Calu3 (cell line): ENCODE data around the gene S1PR4. TPM values are rescaled to one million over a fixed set of nuclear protein-coding genes. Genes with fewer than 3 reads are reported as not detected.

Experiments
- BruUV-seq: library from RNA; stranded (reverse); fragments of 400-500 nt; replicated peaks from 2 replicates; lab custom pipeline; 2021; lab: Mats Ljungman, UMichigan
- CTCF ChIA-PET: fragments of 300-600 bp; sonication (Branson Sonifier 250); formaldehyde crosslinking; loops from one replicate; lab custom pipeline; 2022; ENCODE audit warnings: antibody characterized with exemption; lab: Charles Lee
- DNase-seq: peaks from one replicate; pipeline ENCODE4 v3.0.0; 2022
- H3K27ac Mint-ChIP-seq: one replicate; pipeline ENCODE4 v1.8.0; 2022; ENCODE audit warnings: mixed read lengths; ENCODE audit not compliant: unreplicated experiment
- H3K27me3 Mint-ChIP-seq: one replicate; pipeline ENCODE4 v1.8.0; 2022; ENCODE audit warnings: mixed read lengths; ENCODE audit not compliant: unreplicated experiment
- H3K36me3 Mint-ChIP-seq: one replicate; pipeline ENCODE4 v1.8.0; 2022; ENCODE audit warnings: mild to moderate bottlenecking, moderate library complexity, mixed read lengths; ENCODE audit not compliant: insufficient read depth, unreplicated experiment
- H3K4me1 Mint-ChIP-seq: one replicate; pipeline ENCODE4 v1.8.0; 2022; ENCODE audit warnings: mild to moderate bottlenecking, low read depth, mixed read lengths; ENCODE audit not compliant: unreplicated experiment
- H3K4me3 Mint-ChIP-seq: one replicate; pipeline ENCODE4 v1.8.0; 2022; ENCODE audit warnings: mild to moderate bottlenecking, low read depth, moderate library complexity, mixed read lengths; ENCODE audit not compliant: unreplicated experiment
- H3K9me3 Mint-ChIP-seq: one replicate; pipeline ENCODE4 v1.8.0; 2022; ENCODE audit warnings: low read depth, mixed read lengths; ENCODE audit not compliant: unreplicated experiment
- intact Hi-C: fragments of 100-400 bp; cut with micrococcal nuclease; formaldehyde crosslinking; loops from one replicate; pipeline ENCODE4 v1.10.0; 2022; ENCODE audit not compliant: unreplicated experiment
- total RNA-seq: library from RNA; stranded (reverse); gene quantifications from 2 replicates; pipeline ENCODE4 v1.2.3, GENCODE V29; 2022
- TF ChIP-seq, protein P1 (sequence below): fragments of 200-600 bp; IDR thresholded peaks from one replicate; pipeline ENCODE4 v1.8.0; 2022; ENCODE audit warnings: antibody characterized with exemption; ENCODE audit not compliant: unreplicated experiment

S1PR4 gene
- total RNA-seq, 1 experiment from 2014 or later = not detected

DNA sequence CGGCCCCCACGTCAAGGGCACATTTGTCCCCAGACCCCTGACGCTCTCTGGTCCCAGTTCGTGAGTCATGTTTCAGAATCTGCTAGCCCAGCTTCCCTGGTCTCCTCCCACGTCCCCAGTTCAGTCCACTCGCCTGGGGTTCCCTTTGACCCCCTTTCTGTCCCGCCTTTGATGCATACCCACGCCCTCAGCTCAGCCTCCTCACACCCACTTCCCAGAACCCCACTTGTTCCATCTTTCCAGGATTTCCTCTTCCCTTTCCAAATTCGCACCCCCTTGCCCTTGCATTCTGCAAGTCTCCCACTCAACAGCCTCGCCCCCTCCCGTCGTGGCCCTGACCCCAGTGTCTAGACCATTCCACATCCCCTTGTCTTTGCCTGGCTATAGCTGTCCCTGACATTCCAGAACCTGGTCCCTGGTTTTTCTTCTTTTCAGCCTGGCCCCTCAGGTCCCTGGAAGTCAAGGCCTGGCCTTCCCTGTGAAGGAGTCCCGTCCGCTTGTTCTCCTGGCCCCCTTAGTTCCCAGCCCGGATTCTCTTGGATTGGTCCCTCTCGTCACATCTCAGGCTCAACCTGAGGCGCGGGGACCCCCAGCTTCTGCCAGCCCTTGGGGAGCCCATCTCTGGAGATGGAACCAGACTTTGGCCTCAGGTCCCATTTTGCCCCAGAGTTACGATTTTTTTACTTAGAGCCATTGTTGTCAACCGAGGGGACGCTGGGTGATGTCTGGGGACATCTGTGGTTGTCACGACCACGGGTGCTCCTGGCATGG is 8.5 kb downstream of the S1PR4 start:
- no peaks in the 10 kb centered on the region for H3K27me3 Mint-ChIP-seq
- intact Hi-C loops = no loop called here
- peaks cover 17% of the 10 kb centered on the region for H3K4me1 Mint-ChIP-seq
- H3K27ac Mint-ChIP-seq = peak overlapping the region; percentile 90
- H3K36me3 Mint-ChIP-seq = peaks cover 21% of the 10 kb centered on the region
- H3K9me3 Mint-ChIP-seq = no peaks in the 10 kb centered on the region
- CTCF ChIA-PET = interaction anchor here (0.6 kb wide), 1 partner anchor 56 kb away, joined by 3 read pairs; no protein-coding TSS in a partner anchor
- TF ChIP-seq, protein P1, sequence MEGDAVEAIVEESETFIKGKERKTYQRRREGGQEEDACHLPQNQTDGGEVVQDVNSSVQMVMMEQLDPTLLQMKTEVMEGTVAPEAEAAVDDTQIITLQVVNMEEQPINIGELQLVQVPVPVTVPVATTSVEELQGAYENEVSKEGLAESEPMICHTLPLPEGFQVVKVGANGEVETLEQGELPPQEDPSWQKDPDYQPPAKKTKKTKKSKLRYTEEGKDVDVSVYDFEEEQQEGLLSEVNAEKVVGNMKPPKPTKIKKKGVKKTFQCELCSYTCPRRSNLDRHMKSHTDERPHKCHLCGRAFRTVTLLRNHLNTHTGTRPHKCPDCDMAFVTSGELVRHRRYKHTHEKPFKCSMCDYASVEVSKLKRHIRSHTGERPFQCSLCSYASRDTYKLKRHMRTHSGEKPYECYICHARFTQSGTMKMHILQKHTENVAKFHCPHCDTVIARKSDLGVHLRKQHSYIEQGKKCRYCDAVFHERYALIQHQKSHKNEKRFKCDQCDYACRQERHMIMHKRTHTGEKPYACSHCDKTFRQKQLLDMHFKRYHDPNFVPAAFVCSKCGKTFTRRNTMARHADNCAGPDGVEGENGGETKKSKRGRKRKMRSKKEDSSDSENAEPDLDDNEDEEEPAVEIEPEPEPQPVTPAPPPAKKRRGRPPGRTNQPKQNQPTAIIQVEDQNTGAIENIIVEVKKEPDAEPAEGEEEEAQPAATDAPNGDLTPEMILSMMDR = no peak
- H3K4me3 Mint-ChIP-seq = peak overlapping the region; percentile 93
- no peak for DNase-seq
- BruUV-seq = TSS peak; percentile 29

DNA sequence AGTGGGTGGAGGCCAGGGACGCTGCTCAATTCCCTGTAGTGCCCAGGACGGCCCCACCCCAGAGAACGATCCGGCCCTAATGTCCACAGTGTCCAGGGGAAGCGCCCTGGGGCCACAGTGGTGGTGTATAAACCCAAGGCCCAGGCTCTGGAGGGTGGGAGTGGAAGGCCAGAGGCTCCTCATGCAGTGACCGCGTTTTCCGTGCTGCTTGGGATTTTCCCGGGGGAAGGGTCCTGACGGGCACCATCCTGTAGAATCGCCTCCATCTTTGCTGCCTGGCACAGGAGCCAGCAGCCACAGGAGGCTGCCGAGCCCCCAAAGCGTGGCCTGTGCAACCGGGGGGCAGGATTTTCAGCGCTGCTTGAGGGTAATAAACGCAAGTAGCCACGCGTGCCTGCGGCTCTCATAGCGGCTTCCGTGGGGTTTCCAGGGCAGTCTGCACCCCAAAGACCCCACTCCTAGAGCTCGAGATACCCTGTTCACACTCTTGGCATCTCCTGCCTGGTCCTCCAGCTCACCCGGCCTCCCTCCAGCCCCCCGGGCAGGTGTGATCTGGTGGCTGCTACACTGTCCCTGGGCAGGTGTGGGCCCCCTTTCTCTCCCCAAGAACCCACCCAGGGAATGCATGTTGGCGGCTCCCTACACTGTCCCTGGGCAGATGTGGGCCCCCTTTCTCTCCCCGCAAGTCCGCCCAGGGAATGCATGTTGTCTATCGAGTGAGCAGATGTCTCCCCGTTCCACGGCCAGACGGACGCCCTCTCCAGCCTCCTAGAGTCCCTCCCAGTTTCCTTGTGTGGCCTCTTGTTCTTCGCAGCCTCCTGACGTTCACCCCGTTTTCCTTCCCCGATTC is 9.3 kb downstream of the S1PR4 start:
- intact Hi-C loops = no loop called here
- Mint-ChIP-seq H3K36me3 (peaks cover 21% of the 10 kb centered on the region), H3K27me3 (no peaks in the 10 kb centered on the region), H3K9me3 (no peaks in the 10 kb centered on the region), H3K27ac (no peak overlapping the region), H3K4me1 (peaks cover 17% of the 10 kb centered on the region), H3K4me3 (peak overlapping the region; percentile 93)
- no peak for DNase-seq
- TF ChIP-seq, protein P1 = no peak
- CTCF ChIA-PET = no interaction called here
- no TSS peak for BruUV-seq

DNA sequence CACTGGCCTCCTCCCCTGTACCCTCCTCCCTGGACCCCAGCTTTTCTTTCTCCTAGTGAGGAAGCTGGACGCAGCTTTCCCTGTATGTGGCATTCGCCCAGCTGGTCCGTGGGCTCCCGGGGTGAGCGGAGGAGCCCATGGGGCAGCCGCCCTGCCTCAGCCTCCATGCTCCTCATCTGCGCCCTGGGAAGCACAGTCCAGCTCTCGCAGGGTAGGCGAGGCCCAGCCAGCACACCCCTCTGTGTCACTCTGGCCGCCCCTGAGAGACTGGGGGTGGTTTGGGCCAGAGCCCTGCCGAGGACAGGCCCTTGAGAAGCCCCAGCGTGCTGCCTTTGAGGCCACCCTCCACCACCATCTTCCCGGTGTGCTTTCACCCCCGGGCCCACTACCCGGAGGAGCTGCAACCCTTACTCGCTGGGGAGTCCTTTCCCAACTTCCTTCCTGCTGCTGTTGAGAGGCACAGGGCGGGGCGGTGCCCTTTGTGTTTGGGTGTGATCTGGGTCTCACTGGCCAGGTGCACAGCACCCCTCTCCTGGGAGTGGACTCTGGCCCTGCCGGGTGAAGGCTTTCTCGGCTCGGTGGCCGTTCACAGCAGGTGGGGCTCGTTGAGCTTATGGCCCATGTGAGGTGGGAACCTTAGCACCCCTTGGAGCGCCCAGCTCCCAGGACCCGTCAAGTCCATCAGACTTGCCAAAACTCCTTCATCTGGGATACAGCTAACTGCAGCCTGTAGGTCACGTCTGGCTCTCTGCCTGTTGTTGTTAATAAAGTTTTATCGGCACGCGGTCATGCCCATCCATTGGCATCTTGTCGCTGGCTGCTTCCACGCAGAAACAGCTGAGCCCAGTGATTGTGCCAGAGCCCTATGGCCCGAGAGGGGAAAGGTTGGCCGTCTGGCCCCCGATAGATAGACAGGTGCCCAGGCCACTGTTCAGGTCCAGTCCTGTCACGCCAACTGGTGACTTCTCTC is 10.3 kb downstream of the S1PR4 start:
- DNase-seq = no peak
- Mint-ChIP-seq H3K9me3 (no peaks in the 10 kb centered on the region), H3K4me1 (peaks cover 17% of the 10 kb centered on the region), H3K36me3 (peaks cover 21% of the 10 kb centered on the region), H3K4me3 (peak overlapping the region; percentile 93), H3K27me3 (no peaks in the 10 kb centered on the region), H3K27ac (no peak overlapping the region)
- intact Hi-C loops = no loop called here
- CTCF ChIA-PET = no interaction called here
- no TSS peak for BruUV-seq
- TF ChIP-seq, protein P1 = no peak
